Measurements from ENCODE around the gene NGRN.

GRCh38 chr15:90241343-90242192 lies 23.9 kb upstream of the NGRN start:
- TF ChIP-seq CTCF (IDR thresholded peaks at IDR 0.05) (no peak), POLR2A (IDR thresholded peaks at IDR 0.05) (no peak)
